Right lobe of liver (tissue), 6 donors: ENCODE data around the gene ATP13A1. TPM values are rescaled to one million over a fixed set of nuclear protein-coding genes. Genes with fewer than 3 reads are reported as not detected.

ENCODE experiments used
- ATAC-seq, 4 donors: fragments of 200-7000 bp; cut with Tn5 transposase; one replicate each; pipeline ENCODE4 v1.9.1; 2020; ENCODE audit warnings: mild to moderate bottlenecking in 4 of 4, moderate library complexity in 4 of 4
- DNase-seq, 3 donors: peaks; one replicate each; pipeline ENCODE4 v3.0.0-alpha.2; 2020
- H3K27ac ChIP-seq, 3 donors: fragments of 200-600 bp; one replicate each; pipeline ENCODE4 v1.8.0; 2022
- H3K27me3 ChIP-seq, 2 donors: fragments of 200-600 bp; one replicate each; pipeline ENCODE4 v1.8.0; 2022
- H3K36me3 ChIP-seq, 4 donors: fragments of 200-600 bp; sonication (generic) in 1 of 4; one replicate each; pipeline versions ENCODE4 v1.5.1 to v1.8.0; 2017 to 2022; ENCODE audit warnings: control low read depth in 1 of 4
- H3K4me1 ChIP-seq, 4 donors: fragments of 200-600 bp; sonication (generic) in 1 of 4; one replicate each; pipeline versions ENCODE4 v1.5.1 to v1.8.0; 2017 to 2022; ENCODE audit warnings: control low read depth in 1 of 4
- H3K4me3 ChIP-seq, 3 donors: fragments of 200-600 bp; one replicate each; pipeline ENCODE4 v1.8.0; 2022
- H3K9me3 ChIP-seq, 4 donors: fragments of 200-600 bp; sonication (generic) in 1 of 4; one replicate each; pipeline versions ENCODE4 v1.5.1 to v1.8.0; 2017 to 2022; ENCODE audit warnings: control low read depth in 1 of 4
- POLR2A ChIP-seq: fragments of 450-650 bp; IDR thresholded peaks from one replicate; pipeline ENCODE4 v1.6.1; 2017; ENCODE audit warnings: antibody characterized with exemption, mild to moderate bottlenecking
- WGBS: methylation state at CpG from one replicate; pipeline ENCODE4 v1.1.6; 2018; ENCODE audit warnings: low coverage, low lambda C conversion rate; ENCODE audit not compliant: insufficient coverage; ENCODE audit errors: missing lambda C conversion rate; 5-methylcytosine and 5-hydroxymethylcytosine counted together
- intact Hi-C, 2 donors: fragments of 100-400 bp; cut with DNase I; formaldehyde crosslinking; loops; one replicate each; pipeline versions ENCODE4 v1.11.2 to v1.14.1; 2022
- total RNA-seq, 6 experiments: library from RNA; depleted of rRNA in 2 of 6; stranded (reverse); fragments of >200 nt in 2 of 6; fragmentation: NEBNext Ultra II Directional in 3 of 6; extraction: Animal tissue kit (Norgen Biotek cat#: 25700) in 3 of 6; gene quantifications; one replicate each; pipeline versions ENCODE4 v1.1.0 to v1.2.4, GENCODE V29; 2016 to 2023
- TF ChIP-seq, protein P1 (sequence below), 4 donors: fragments of 200-600 bp in 3 of 4; fragments of 450-650 bp in 1 of 4; IDR thresholded peaks; one replicate each; pipeline versions ENCODE4 v1.5.1 to v1.8.0; 2016 to 2022; ENCODE audit warnings: antibody characterized with exemption in 4 of 4, mild to moderate bottlenecking in 2 of 4
- donor health status: DM: no; HTN: yes; CAD: no.
- donor health status: DM: no; HTN: no; CAD: no.
- donor health status: DM: no; HTN: no; CAD: no.
- donor health status: DM: no; HTN: yes; CAD: no.
- donor health status: DM: no; HTN: yes; CAD: no.

Gene ATP13A1
- total RNA-seq, 6 experiments from 2014 or later = 26.3 to 159 (median 28.0) TPM

DNA sequence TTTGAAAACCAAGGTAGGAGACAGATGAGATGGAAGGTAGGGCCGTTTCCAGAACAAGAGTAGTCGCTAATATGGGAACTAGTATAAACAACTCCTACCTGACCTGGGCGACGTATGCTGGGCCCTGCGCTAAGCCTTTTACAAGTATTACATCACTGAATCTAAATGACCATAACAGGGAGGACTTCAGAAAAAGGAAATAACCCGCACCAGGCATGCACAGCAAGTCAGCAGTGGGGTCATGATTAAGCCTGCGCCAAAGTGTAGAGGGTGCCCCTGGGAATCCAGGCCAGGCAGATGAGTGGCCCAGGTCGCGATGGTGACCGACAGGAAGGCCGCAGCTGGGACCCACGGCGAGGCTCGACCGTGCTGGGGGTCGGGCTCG lies 613 bp downstream of the ATP13A1 start:
- H3K27me3 ChIP-seq = no peaks in the 10 kb centered on the region
- ATAC-seq = no peak
- no peak for TF ChIP-seq POLR2A
- TF ChIP-seq, protein P1, sequence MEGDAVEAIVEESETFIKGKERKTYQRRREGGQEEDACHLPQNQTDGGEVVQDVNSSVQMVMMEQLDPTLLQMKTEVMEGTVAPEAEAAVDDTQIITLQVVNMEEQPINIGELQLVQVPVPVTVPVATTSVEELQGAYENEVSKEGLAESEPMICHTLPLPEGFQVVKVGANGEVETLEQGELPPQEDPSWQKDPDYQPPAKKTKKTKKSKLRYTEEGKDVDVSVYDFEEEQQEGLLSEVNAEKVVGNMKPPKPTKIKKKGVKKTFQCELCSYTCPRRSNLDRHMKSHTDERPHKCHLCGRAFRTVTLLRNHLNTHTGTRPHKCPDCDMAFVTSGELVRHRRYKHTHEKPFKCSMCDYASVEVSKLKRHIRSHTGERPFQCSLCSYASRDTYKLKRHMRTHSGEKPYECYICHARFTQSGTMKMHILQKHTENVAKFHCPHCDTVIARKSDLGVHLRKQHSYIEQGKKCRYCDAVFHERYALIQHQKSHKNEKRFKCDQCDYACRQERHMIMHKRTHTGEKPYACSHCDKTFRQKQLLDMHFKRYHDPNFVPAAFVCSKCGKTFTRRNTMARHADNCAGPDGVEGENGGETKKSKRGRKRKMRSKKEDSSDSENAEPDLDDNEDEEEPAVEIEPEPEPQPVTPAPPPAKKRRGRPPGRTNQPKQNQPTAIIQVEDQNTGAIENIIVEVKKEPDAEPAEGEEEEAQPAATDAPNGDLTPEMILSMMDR (IDR thresholded peaks at IDR 0.05) = no peak
- H3K27ac ChIP-seq = peak overlapping the region in 2 of 3 donors; percentile 95 to 96
- peaks cover 0 to 17% (median 10%) of the 10 kb centered on the region in 4 donors for H3K36me3 ChIP-seq
- no peak for DNase-seq
- peak overlapping the region; percentile 91 to 96 (median 91) for H3K4me3 ChIP-seq
- intact Hi-C loops = no loop called here
- peaks cover 0 to 10% (median 0%) of the 10 kb centered on the region in 4 donors for H3K4me1 ChIP-seq
- H3K9me3 ChIP-seq = no peaks in the 10 kb centered on the region
- WGBS = 18% methylated on average over 5 of the region's 17 CpGs

DNA sequence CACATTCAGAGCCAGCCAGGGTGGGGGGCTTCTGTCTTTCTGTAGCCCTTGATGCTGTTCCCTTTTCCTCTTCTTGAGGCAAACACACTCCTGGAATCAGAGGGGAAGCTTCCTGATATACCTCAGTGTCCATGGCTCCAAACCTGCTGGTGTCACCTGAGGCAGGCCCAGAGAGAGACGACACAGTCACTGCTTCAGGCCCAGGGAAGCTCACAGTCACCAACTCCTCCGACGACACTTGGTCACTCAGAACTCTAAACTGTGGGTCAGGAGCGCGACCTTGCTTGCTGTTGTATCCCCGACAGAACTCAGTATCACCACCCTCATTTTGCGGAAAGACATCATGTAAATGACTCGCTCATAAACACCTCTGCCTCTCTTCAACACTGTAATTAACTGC lies 1.1 kb downstream of the ATP13A1 start:
- Histone ChIP-seq H3K4me3 (peak overlapping the region; percentile 91 to 96 (median 91)), H3K9me3 (no peaks in the 10 kb centered on the region), H3K36me3 (peaks cover 0 to 22% (median 11%) of the 10 kb centered on the region in 4 donors), H3K4me1 (peaks cover 0 to 10% (median 0%) of the 10 kb centered on the region in 4 donors), H3K27ac (no peak overlapping the region), H3K27me3 (no peaks in the 10 kb centered on the region)
- DNase-seq (no peak), ATAC-seq (no peak)
- TF ChIP-seq POLR2A = no peak
- TF ChIP-seq, protein P1 (IDR thresholded peaks at IDR 0.05) = no peak
- intact Hi-C loops = no loop called here
- WGBS = 69% methylated on average over 8 of the region's 8 CpGs

DNA sequence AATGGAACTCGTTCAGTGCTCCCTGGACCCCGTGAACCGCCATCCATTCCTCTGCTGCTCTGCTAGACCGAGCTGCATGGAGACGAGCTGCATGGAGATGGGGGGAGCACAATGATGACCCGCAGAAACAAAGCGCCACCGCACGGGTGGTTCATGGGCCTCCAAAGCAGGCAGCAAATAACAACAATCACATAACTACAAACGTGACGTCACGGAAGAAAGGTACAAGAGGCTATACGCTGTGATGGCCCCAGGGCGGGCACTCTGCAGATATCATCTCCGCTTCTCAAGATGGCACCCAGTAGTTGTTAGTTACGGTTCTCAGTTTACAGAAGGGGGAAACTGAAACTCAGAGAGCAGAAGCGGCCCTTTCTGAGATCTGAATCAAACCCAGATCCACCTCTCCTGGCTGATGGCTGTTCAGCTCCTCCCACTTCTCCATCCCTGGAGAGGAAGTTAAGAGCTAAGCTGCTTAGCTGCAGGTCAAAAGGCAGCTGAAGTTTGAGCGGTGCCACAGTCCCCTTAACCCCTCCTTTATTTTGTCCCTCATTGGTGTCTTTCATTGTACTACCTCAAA lies 1.7 kb downstream of the ATP13A1 start:
- TF ChIP-seq, protein P1 (IDR thresholded peaks at IDR 0.05) = no peak
- TF ChIP-seq POLR2A = no peak
- ATAC-seq (no peak), DNase-seq (no peak)
- WGBS = 63% methylated on average over 12 of the region's 18 CpGs
- Histone ChIP-seq H3K36me3 (peaks cover 0 to 28% (median 14%) of the 10 kb centered on the region in 4 donors), H3K9me3 (no peaks in the 10 kb centered on the region), H3K27ac (no peak overlapping the region), H3K4me1 (peaks cover 0 to 10% (median 0%) of the 10 kb centered on the region in 4 donors), H3K4me3 (no peak overlapping the region), H3K27me3 (no peaks in the 10 kb centered on the region)
- intact Hi-C loops = no loop called here

DNA sequence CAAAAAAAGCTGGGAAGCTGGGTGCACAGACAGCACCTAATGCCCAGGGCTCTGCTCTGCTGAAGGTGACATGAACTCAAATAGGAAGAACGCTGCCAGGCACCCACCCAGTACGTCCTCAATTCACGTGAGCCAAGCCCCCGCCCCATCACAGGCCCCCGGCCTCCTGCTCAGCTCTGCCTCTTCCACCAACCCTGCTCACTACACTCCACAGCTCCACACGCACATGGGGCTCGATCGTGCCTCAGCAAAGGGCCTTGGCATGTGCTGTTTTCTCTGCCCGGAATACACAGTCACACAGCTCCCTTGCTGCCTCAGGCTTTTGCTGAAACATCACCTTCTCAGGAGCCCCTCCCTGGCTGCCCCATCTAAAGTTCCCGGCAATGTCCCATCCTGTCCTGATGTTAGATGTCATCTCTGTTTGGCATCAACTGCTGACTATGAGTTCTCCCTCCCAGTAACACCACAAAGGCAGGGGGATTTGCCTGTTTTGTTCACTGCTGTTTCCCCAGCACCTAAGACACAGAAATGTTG lies 2.3 kb downstream of the ATP13A1 start:
- Histone ChIP-seq H3K4me3 (no peak overlapping the region), H3K4me1 (peaks cover 0 to 10% (median 0%) of the 10 kb centered on the region in 4 donors), H3K36me3 (peaks cover 0 to 33% (median 15%) of the 10 kb centered on the region in 4 donors), H3K27ac (no peak overlapping the region), H3K27me3 (no peaks in the 10 kb centered on the region), H3K9me3 (no peaks in the 10 kb centered on the region)
- intact Hi-C loops = no loop called here
- TF ChIP-seq POLR2A = no peak
- TF ChIP-seq, protein P1 (IDR thresholded peaks at IDR 0.05) = no peak
- ATAC-seq (no peak), DNase-seq (no peak)
- WGBS = 57% methylated on average over 1 of the region's 10 CpGs
